OCI-LY3 (cell line): ENCODE data around the gene USP5.

Experiments used
- CTCF ChIP-seq: fragments of 200-600, 300-600 bp; sonication (generic); IDR thresholded peaks from 2 replicates; pipeline ENCODE4 v1.5.1; 2014; ENCODE audit warnings: antibody characterized with exemption, low read length, low read depth
- EZH2phosphoT487 ChIP-seq: fragments of 200-600 bp; shearing (Covaris generic); IDR thresholded peaks from 2 replicates; pipeline ENCODE4 v1.6.1; 2018; ENCODE audit warnings: antibody characterized with exemption, mixed run types, low read depth

- no peak for TF ChIP-seq CTCF
- no peak for TF ChIP-seq EZH2phosphoT487
Observed at GRCh38 chr12:6883252-6883651, 31.3 kb downstream of the USP5 start.
